Astrocyte (in vitro differentiated cells and primary cell): ENCODE measurements around the gene SHISA9. TPM values are rescaled to one million over a fixed set of nuclear protein-coding genes. Genes with fewer than 3 reads are reported as not detected.

Experiments used
- DNase-seq: peaks from one replicate; pipeline ENCODE4 v3.0.0-alpha.2; 2010; ENCODE audit warnings: low read depth
- FAIRE-seq: peaks from 2 replicates; lab custom pipeline; 2011; peaks lifted over from hg19 to GRCh38; lab: Jason Lieb, UNC
- H2AFZ ChIP-seq: 2 replicates; pipeline ENCODE4 v1.6.0; 2012; ENCODE audit warnings: low read depth, low read length, inconsistent platforms
- H3K27ac ChIP-seq: 2 replicates; pipeline ENCODE4 v1.5.1; 2011; ENCODE audit warnings: low read depth, low read length, inconsistent platforms
- H3K27me3 ChIP-seq: 2 replicates; pipeline ENCODE4 v1.6.0; 2011; ENCODE audit warnings: low read length, inconsistent platforms; ENCODE audit not compliant: insufficient read depth
- H3K36me3 ChIP-seq: 2 replicates; pipeline ENCODE4 v1.5.1; 2011; ENCODE audit warnings: low read length, inconsistent platforms; ENCODE audit not compliant: insufficient read depth
- H3K4me1 ChIP-seq: 2 replicates; pipeline ENCODE4 v1.5.1; 2011; ENCODE audit warnings: low read length, inconsistent platforms; ENCODE audit not compliant: insufficient read depth
- H3K4me2 ChIP-seq: 2 replicates; pipeline ENCODE4 v1.6.0; 2012; ENCODE audit warnings: low read length, inconsistent platforms
- H3K4me3 ChIP-seq: 2 replicates; pipeline ENCODE4 v1.5.1; 2011; ENCODE audit warnings: low read depth, mild to moderate bottlenecking, low read length, inconsistent platforms; ENCODE audit not compliant: insufficient read depth
- H3K79me2 ChIP-seq: 2 replicates; pipeline ENCODE4 v1.6.0; 2012; ENCODE audit warnings: mild to moderate bottlenecking, low read length, inconsistent platforms; ENCODE audit not compliant: insufficient read depth
- H3K9ac ChIP-seq: 2 replicates; pipeline ENCODE4 v1.6.0; 2012; ENCODE audit warnings: mild to moderate bottlenecking, low read length, inconsistent platforms
- H3K9me3 ChIP-seq: 2 replicates; pipeline ENCODE4 v1.5.1; 2012; ENCODE audit warnings: low read depth, mild to moderate bottlenecking, low read length, inconsistent platforms; ENCODE audit not compliant: insufficient read depth
- H4K20me1 ChIP-seq: 2 replicates; pipeline ENCODE4 v1.6.0; 2012; ENCODE audit warnings: low read length, inconsistent platforms; ENCODE audit not compliant: insufficient read depth
- H3K27ac Mint-ChIP-seq: one replicate; pipeline ENCODE4 v1.8.0; 2021; ENCODE audit warnings: mild to moderate bottlenecking, mixed read lengths; ENCODE audit not compliant: unreplicated experiment
- H3K27me3 Mint-ChIP-seq: one replicate; pipeline ENCODE4 v1.8.0; 2021; ENCODE audit warnings: low read depth, mixed read lengths; ENCODE audit not compliant: unreplicated experiment
- H3K36me3 Mint-ChIP-seq: one replicate; pipeline ENCODE4 v1.8.0; 2021; ENCODE audit warnings: low read depth, mixed read lengths; ENCODE audit not compliant: unreplicated experiment
- H3K4me1 Mint-ChIP-seq: one replicate; pipeline ENCODE4 v1.8.0; 2021; ENCODE audit warnings: low read depth, mixed read lengths; ENCODE audit not compliant: unreplicated experiment
- H3K4me3 Mint-ChIP-seq: one replicate; pipeline ENCODE4 v1.8.0; 2021; ENCODE audit warnings: mild to moderate bottlenecking, moderate library complexity, mixed read lengths; ENCODE audit not compliant: unreplicated experiment
- H3K9me3 Mint-ChIP-seq: one replicate; pipeline ENCODE4 v1.8.0; 2021; ENCODE audit warnings: mild to moderate bottlenecking, mixed read lengths; ENCODE audit not compliant: unreplicated experiment
- CTCF ChIP-seq: IDR thresholded peaks from 2 replicates; pipeline ENCODE4 v1.5.1; 2011; ENCODE audit warnings: low read depth, mild to moderate bottlenecking, inconsistent platforms, low read length, moderate library complexity; ENCODE audit not compliant: insufficient read depth
- EZH2 ChIP-seq: IDR thresholded peaks from 2 replicates; pipeline ENCODE4 v1.6.1; 2012; ENCODE audit warnings: mild to moderate bottlenecking, low read length, inconsistent platforms; ENCODE audit not compliant: insufficient read depth
- total RNA-seq: library from RNA; stranded (reverse); gene quantifications from 2 replicates; pipeline ENCODE4 v1.2.1, GENCODE V29; 2021

Gene SHISA9
- total RNA-seq, 1 donor from 2014 or later: 73.0 TPM

- no peaks in the 10 kb centered on the region for H3K4me1 ChIP-seq
- Mint-ChIP-seq H3K4me1 (peaks cover 2% of the 10 kb centered on the region), H3K27ac (no peak overlapping the region), H3K9me3 (peaks cover 9% of the 10 kb centered on the region), H3K4me3 (no peak overlapping the region), H3K27me3 (peaks cover 6% of the 10 kb centered on the region), H3K36me3 (no peaks in the 10 kb centered on the region)
- H4K20me1 ChIP-seq: no peaks in the 10 kb centered on the region
- H3K79me2 ChIP-seq: no peaks in the 10 kb centered on the region
- no peak for DNase-seq
- no peak overlapping the region for H3K4me2 ChIP-seq
- H3K27me3 ChIP-seq: no peaks in the 10 kb centered on the region
- TF ChIP-seq EZH2 (no peak), CTCF (no peak)
- H3K4me3 ChIP-seq: no peak overlapping the region
- no peak for FAIRE-seq
- no peak overlapping the region for H3K9ac ChIP-seq
- no peak overlapping the region for H2AFZ ChIP-seq
- no peaks in the 10 kb centered on the region for H3K36me3 ChIP-seq
- no peak overlapping the region for H3K27ac ChIP-seq
- no peaks in the 10 kb centered on the region for H3K9me3 ChIP-seq
Observed at GRCh38 chr16:12868169-12868568, 33.2 kb upstream of the SHISA9 start.

GRCh38 chr16:12868788-12869187 lies 32.6 kb upstream of the SHISA9 start:
- Histone ChIP-seq H2AFZ (no peak overlapping the region), H3K27ac (no peak overlapping the region), H3K4me2 (no peak overlapping the region), H3K4me1 (no peaks in the 10 kb centered on the region), H4K20me1 (no peaks in the 10 kb centered on the region), H3K9me3 (no peaks in the 10 kb centered on the region), H3K79me2 (no peaks in the 10 kb centered on the region), H3K9ac (no peak overlapping the region), H3K27me3 (no peaks in the 10 kb centered on the region), H3K4me3 (no peak overlapping the region), H3K36me3 (no peaks in the 10 kb centered on the region)
- Mint-ChIP-seq H3K27me3 (peaks cover 6% of the 10 kb centered on the region), H3K27ac (no peak overlapping the region), H3K4me3 (no peak overlapping the region), H3K9me3 (peaks cover 9% of the 10 kb centered on the region), H3K36me3 (no peaks in the 10 kb centered on the region), H3K4me1 (peaks cover 2% of the 10 kb centered on the region)
- no peak for FAIRE-seq
- no peak for DNase-seq
- no peak for TF ChIP-seq EZH2
- no peak for TF ChIP-seq CTCF

DNA sequence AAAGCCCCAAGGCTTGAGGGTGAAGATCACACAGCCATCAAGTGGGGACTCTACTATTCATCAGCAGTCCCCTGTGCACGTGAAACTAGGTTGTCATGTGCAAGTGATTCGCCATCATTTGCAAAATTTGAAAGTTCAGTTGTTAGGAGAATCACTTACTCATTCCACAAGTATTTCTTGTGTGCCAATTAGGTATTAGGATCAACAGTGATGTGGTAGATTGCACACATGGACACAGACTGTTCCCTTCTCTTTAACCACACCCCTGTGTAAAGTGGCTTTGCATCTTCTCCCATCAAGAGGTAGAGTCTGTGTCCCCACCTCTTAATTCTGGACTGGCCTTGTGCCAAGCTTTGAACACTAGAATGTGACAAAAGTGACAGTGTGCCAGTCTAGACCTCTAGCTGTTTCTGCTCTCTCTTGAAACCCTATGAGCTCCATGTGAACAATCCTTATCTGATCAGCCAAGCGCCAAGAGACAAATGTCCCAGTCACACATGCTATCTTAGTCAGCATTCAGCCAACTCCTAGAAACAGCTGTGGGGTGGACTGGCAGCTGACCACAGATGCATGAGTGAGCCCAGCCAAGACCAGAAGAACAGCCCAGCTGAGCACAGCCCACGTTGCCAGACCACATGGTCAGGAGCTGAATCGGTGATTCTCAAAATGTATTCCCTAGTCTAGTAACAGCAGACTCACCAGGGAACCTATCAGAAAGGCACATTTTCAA lies 31.5 kb upstream of the SHISA9 start:
- Histone ChIP-seq H4K20me1 (no peaks in the 10 kb centered on the region), H3K9me3 (no peaks in the 10 kb centered on the region), H3K9ac (no peak overlapping the region), H3K27me3 (no peaks in the 10 kb centered on the region), H2AFZ (no peak overlapping the region), H3K4me1 (peaks cover 3% of the 10 kb centered on the region), H3K79me2 (no peaks in the 10 kb centered on the region), H3K27ac (no peak overlapping the region), H3K4me2 (no peak overlapping the region), H3K4me3 (no peak overlapping the region), H3K36me3 (no peaks in the 10 kb centered on the region)
- Mint-ChIP-seq H3K4me3 (no peak overlapping the region), H3K9me3 (peaks cover 9% of the 10 kb centered on the region), H3K27me3 (peaks cover 6% of the 10 kb centered on the region), H3K36me3 (no peaks in the 10 kb centered on the region), H3K27ac (peak overlapping the region; percentile 35), H3K4me1 (peaks cover 7% of the 10 kb centered on the region)
- FAIRE-seq (no peak), DNase-seq (no peak)
- TF ChIP-seq EZH2 (no peak), CTCF (no peak)
